Transverse colon (tissue), 4 donors: ENCODE results near the gene GDPD3.

Experiments used
- CTCF ChIP-seq, 5 experiments: fragments of 200-600 bp in 3 of 5; fragments of 450-650 bp in 2 of 5; sonication (generic) in 3 of 5; IDR thresholded peaks; 1 replicate in 2 of 5; 2 replicates in 3 of 5; pipeline ENCODE4 v1.5.1; 2016 to 2017; ENCODE audit warnings: antibody characterized with exemption in 5 of 5, inconsistent platforms in 3 of 5, mild to moderate bottlenecking in 2 of 5, moderate library complexity in 1 of 5
- EP300 ChIP-seq: sonication (generic); formaldehyde crosslinking; IDR thresholded peaks from one replicate; pipeline ENCODE4 v1.6.1; 2017; ENCODE audit warnings: antibody characterized with exemption, low read depth
- POLR2A ChIP-seq: fragments of 450-650 bp; IDR thresholded peaks from one replicate; pipeline ENCODE4 v1.6.1; 2016; ENCODE audit warnings: antibody characterized with exemption, mild to moderate bottlenecking, moderate library complexity
- POLR2AphosphoS5 ChIP-seq, 3 donors: sonication (generic); formaldehyde crosslinking; IDR thresholded peaks; one replicate each; pipeline ENCODE4 v1.6.1; 2016; ENCODE audit warnings: antibody characterized with exemption in 3 of 3

GRCh38 chr16:30085247-30085646 is 28.1 kb downstream of the GDPD3 start:
- TF ChIP-seq POLR2AphosphoS5 (IDR thresholded peaks at IDR 0.05), result no peak
- no peak for TF ChIP-seq CTCF (IDR thresholded peaks at IDR 0.05)
- TF ChIP-seq POLR2A, result no peak
- TF ChIP-seq EP300, result no peak
